GM12892 (cell line): ENCODE results near the gene STON1.

Source experiments
- POLR2A ChIP-seq: IDR thresholded peaks from 2 replicates; pipeline ENCODE4 v1.6.1; 2011; ENCODE audit warnings: low read depth, low read length, control low read depth
- POLR2AphosphoS5 ChIP-seq: IDR thresholded peaks from 2 replicates; pipeline ENCODE4 v1.6.1; 2011; ENCODE audit warnings: low read depth, low read length, control low read depth

- TF ChIP-seq POLR2A (no peak), POLR2AphosphoS5 (no peak)
Observed at GRCh38 chr2:48587560-48587959, 57.6 kb downstream of the STON1 start.
